ENCODE measurements around the gene KRT27. TPM values are rescaled to one million over a fixed set of nuclear protein-coding genes. Genes with fewer than 3 reads are reported as not detected.
A peak's percentile ranks its signal among the peaks of the same experiment; 100 is the strongest.

Gene KRT27
- total and polyA plus RNA-seq, 9 of the 15 experiments (the other 6 are each of a cell fraction or from before 2014, with no cell fraction given): 0.10 TPM; not detected in 8

- peak; percentile 81 for TF ChIP-seq KHSRP (IDR thresholded peaks at IDR 0.05)
- TF ChIP-seq, protein P1, sequence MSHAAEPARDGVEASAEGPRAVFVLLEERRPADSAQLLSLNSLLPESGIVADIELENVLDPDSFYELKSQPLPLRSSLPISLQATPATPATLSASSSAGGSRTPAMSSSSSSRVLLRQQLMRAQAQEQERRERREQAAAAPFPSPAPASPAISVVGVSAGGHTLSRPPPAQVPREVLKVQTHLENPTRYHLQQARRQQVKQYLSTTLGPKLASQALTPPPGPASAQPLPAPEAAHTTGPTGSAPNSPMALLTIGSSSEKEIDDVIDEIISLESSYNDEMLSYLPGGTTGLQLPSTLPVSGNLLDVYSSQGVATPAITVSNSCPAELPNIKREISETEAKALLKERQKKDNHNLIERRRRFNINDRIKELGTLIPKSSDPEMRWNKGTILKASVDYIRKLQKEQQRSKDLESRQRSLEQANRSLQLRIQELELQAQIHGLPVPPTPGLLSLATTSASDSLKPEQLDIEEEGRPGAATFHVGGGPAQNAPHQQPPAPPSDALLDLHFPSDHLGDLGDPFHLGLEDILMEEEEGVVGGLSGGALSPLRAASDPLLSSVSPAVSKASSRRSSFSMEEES (CRISPR knock-in tag; IDR thresholded peaks at IDR 0.05): no peak
- peak; percentile 60; the same call in 1 of the 2 replicates for TF ChIP-seq SP1 (CRISPR knock-in tag; IDR thresholded peaks at IDR 0.05)
- TF ChIP-seq, protein P2, sequence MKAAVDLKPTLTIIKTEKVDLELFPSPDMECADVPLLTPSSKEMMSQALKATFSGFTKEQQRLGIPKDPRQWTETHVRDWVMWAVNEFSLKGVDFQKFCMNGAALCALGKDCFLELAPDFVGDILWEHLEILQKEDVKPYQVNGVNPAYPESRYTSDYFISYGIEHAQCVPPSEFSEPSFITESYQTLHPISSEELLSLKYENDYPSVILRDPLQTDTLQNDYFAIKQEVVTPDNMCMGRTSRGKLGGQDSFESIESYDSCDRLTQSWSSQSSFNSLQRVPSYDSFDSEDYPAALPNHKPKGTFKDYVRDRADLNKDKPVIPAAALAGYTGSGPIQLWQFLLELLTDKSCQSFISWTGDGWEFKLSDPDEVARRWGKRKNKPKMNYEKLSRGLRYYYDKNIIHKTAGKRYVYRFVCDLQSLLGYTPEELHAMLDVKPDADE (conservative IDR thresholded peaks at IDR 0.05; ENCODE audit: control insufficient read depth, low read depth, low read length): peak; percentile 49; the same call in 1 of the 2 replicates
- TF ChIP-seq ETS2 (tag; IDR thresholded peaks at IDR 0.05; ENCODE audit: borderline replicate concordance, poor library complexity, severe bottlenecking): no peak
- no peak for TF ChIP-seq POLR3G (IDR thresholded peaks at IDR 0.05; ENCODE audit: extremely low read depth, insufficient read length, insufficient replicate concordance)
- no peak for TF ChIP-seq ZNF140 (CRISPR knock-in tag; IDR thresholded peaks at IDR 0.05)
- TF ChIP-seq CC2D1A (IDR thresholded peaks at IDR 0.05): peak; percentile 96; the same call in 1 of the 2 replicates
- TF ChIP-seq RFX5 (IDR thresholded peaks at IDR 0.05; ENCODE audit: low read depth, low read length): no peak
- peak; percentile 95; the same call in 1 of the 2 replicates for TF ChIP-seq CTBP1 (IDR thresholded peaks at IDR 0.05; ENCODE audit: borderline replicate concordance)
- no peak for TF ChIP-seq ZNF280A (IDR thresholded peaks at IDR 0.05; ENCODE audit: low read depth, partially characterized antibody)
- no peak for TF ChIP-seq ETV5 (CRISPR knock-in tag; IDR thresholded peaks at IDR 0.05; ENCODE audit: low read depth)
- no peak for TF ChIP-seq CUX1 (CRISPR knock-in tag; IDR thresholded peaks at IDR 0.05)
- peak; percentile 93 for TF ChIP-seq TCF3 (CRISPR knock-in tag; IDR thresholded peaks at IDR 0.05)
- peak in 1 of 2 experiments; percentile 49; a peak in 1 of 4 replicates for TF ChIP-seq SRF (CRISPR knock-in tag; IDR thresholded peaks at IDR 0.05)
Observed at GRCh38 chr17:40827746-40828453, 45.5 kb upstream of the KRT27 start (continued).

All from K562 (cell line).